Bronchus fibroblast of lung (primary cell): ENCODE measurements around the gene NR1H4. TPM values are rescaled to one million over a fixed set of nuclear protein-coding genes. Genes with fewer than 3 reads are reported as not detected.

Source experiments
- total RNA-seq: library from RNA; depleted of rRNA; stranded (reverse); fragments of >200 nt; gene quantifications from 2 replicates; pipeline ENCODE4 v1.2.3, GENCODE V29; 2015

The NR1H4 gene
- total RNA-seq = 0.34 TPM in 1 of 2 replicates, not detected in the other

DNA sequence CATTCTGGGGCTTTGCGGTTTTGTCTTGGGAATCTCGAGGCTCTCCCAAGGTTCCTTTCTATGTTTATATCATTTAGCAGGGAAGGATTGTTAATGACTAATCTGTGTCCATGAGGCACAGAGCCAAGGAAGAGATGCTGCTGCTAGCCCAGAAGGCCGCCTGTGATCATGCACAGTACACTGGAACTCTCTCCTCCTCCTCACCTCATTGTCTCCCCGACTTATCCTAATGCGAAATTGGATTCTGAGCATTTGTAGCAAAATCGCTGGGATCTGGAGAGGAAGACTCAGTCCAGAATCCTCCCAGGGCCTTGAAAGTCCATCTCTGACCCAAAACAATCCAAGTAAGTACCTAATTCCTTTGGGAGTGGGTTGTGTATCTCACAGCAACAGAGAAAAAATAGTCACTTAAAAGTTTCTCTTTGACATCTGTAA is at the start of gene NR1H4:
Gene NR1H4, plus strand, starts transcription at position 151 of the 435 bp plus-strand sequence. CDS start 19,458 bp downstream, outside the sequence.

DNA sequence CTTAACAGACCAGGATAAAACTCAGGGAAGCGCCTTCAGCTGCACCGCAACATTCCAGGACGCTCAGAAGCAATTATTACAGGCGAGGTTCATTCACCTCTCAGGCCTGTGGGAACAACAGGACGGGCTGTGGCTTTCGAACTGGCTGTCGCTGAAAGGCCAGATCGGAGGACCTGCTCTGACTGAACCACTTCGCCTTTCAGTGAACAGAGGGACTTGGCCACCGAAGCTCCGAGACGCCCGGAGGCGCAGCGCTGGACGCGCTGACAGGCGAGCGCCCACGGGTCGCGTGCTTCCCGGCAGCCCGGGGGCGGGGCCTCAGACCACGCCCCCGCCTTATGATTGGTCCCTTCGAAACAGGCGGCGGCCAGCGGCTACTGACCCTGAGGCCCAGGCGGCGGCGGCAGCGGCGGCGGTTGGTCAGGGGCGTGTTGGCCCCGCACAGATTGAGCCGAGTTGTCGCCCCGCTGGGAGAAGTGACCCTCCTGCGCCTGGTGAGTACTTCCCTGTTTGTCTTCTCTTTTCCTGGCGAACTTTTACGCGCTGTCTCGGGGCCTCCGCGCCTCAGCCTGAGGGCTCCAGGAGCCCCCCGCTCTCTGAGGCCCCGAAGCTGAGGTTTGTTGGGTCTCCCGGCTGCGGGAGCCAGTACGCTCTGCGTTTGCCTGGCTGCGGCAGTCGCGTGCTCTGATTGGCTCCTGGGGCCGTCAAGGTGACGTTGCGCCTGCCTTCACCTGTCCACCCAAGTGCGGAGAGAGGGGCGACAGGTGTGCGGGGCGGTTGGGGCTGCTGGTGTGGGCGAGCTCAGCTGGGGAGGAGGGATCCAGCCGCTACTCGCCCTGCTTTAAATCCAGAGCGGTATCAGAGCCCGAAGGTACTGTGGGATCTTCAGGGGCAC is 99.9 kb downstream of the NR1H4 start, which contains the start of gene GAS2L3:
Gene GAS2L3, plus strand, starts transcription at position 393 of the 895 bp plus-strand sequence. CDS start 21,221 bp downstream, outside the sequence.

Other genes with a start within 250 kb of the NR1H4 start
- gene DEPDC4, start 206.8 kb upstream of the NR1H4 start, total RNA-seq = 1.5 and 1.9 TPM in 2 replicates
- 14.7 and 20.7 TPM in 2 replicates for gene SCYL2, start 206.7 kb upstream of the NR1H4 start, total RNA-seq
- not detected in 2 replicates for gene SLC17A8, start 116.8 kb upstream of the NR1H4 start, total RNA-seq
- 23.8 and 27.6 TPM in 2 replicates for gene GAS2L3, start 99.8 kb downstream of the NR1H4 start, total RNA-seq